LNCaP clone FGC (cell line): Measurements from ENCODE around the gene RBM6.
"Not testable (repeated sequence)": the region's sequence is repeated elsewhere in the genome, so short reads cannot be mapped to it uniquely, and the experiment has no call there.

ENCODE experiments used
- DNase-seq: peaks from one replicate; pipeline ENCODE4 v3.0.0-alpha.2; 2011; ENCODE audit warnings: low read depth
- H3K4me3 ChIP-seq: 2 replicates; pipeline ENCODE4 v1.5.1; 2011; ENCODE audit warnings: mild to moderate bottlenecking, low read depth, low read length, control low read depth
- TF ChIP-seq, protein P1 (sequence below): IDR thresholded peaks from 2 replicates; pipeline ENCODE4 v1.5.1; 2012; ENCODE audit warnings: mild to moderate bottlenecking; ENCODE audit not compliant: control insufficient read depth, insufficient read depth; ENCODE audit errors: extremely low read depth

RBM6 gene

DNA sequence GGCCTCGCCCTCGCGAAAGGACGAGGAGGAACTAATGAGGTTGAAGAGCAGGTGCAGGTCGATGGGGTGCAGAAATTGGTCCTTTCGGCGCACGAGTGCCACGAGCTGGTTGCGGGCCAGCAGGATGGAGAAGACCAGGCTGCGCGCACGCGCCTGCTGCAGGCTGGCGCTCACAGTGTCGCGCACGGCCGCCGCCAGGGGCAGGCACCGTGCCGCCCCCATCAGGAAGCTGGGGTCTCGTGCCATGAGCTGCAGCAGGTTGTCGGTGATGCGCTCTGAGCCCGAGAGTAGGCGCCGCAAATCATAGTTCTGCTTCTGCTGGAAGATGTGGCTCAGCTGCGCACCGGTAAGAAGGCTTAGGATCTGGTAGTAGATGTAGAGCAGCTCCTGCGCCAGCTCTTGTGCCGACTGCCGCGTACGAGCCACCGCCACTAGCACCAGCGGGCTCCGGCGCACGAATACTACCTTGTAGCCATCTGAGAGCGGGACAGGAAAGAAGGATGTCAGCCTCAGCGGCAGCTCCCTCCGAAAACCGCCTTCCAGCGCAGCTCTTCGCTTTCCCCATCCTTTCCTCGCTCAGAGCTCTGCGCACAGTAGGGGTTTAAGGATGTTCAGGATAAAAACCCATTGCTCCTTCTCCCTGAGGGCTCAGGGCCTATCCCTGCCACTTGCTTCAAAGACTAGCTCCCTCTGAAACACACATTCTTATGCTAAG, 29.4 kb upstream of the RBM6 start:
- TF ChIP-seq, protein P1, sequence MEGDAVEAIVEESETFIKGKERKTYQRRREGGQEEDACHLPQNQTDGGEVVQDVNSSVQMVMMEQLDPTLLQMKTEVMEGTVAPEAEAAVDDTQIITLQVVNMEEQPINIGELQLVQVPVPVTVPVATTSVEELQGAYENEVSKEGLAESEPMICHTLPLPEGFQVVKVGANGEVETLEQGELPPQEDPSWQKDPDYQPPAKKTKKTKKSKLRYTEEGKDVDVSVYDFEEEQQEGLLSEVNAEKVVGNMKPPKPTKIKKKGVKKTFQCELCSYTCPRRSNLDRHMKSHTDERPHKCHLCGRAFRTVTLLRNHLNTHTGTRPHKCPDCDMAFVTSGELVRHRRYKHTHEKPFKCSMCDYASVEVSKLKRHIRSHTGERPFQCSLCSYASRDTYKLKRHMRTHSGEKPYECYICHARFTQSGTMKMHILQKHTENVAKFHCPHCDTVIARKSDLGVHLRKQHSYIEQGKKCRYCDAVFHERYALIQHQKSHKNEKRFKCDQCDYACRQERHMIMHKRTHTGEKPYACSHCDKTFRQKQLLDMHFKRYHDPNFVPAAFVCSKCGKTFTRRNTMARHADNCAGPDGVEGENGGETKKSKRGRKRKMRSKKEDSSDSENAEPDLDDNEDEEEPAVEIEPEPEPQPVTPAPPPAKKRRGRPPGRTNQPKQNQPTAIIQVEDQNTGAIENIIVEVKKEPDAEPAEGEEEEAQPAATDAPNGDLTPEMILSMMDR = no peak

DNA sequence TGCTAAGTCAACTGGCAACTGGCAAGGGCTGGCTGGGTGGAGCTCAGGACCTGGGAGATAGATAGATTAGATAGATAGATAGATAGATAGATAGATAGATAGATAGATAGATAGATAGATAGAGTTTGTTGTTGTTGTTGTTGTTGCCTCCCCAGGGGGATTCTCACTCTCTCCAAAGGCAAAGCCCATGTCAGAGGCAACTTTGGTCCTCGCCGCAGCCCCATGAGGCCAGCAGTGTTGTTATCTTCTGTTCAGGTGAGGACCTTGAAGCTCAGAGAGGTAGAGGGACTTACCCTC, 28.9 kb upstream of the RBM6 start:
- H3K4me3 ChIP-seq = no peak overlapping the region
- TF ChIP-seq, protein P1 = no peak
- no peak for DNase-seq

More for the DNA sequence above, 29.4 kb upstream of the RBM6 start:
- H3K4me3 ChIP-seq = no peak overlapping the region
- DNase-seq = no peak

- no peak overlapping the region for H3K4me3 ChIP-seq
- no peak for DNase-seq
- TF ChIP-seq, protein P1 = no peak
Observed at GRCh38 chr3:49911611-49912010, 28.3 kb upstream of the RBM6 start.

GRCh38 chr3:49912881-49913281, 27.1 kb upstream of the RBM6 start:
- no peak for DNase-seq
- TF ChIP-seq, protein P1 = no peak
- H3K4me3 ChIP-seq = no peak overlapping the region

GRCh38 chr3:49914906-49915305, 25.0 kb upstream of the RBM6 start:
- TF ChIP-seq, protein P1 = no peak
- DNase-seq = no peak
- H3K4me3 ChIP-seq = no peak overlapping the region

DNA sequence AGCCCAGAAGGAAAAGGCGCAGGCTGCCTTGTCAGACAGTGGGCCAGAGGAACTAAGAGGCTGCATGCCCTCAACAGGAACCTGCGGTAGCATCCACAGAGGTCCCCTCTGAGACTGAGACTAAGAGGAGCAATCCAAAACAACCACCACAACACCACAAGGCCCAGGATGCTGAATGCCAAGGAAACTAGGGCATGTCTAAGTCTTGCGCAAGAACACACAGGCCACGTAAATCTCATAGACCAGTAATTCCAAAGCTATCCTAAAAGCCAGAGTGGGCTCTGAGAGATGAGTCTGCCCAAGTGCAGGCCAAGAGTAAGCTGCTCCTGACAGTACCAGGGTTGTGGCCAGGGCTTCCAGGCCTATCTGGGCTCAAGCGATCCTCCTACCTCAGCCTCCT, 23.3 kb upstream of the RBM6 start:
- no peak overlapping the region for H3K4me3 ChIP-seq
- DNase-seq = no peak
- TF ChIP-seq, protein P1 = no peak

GRCh38 chr3:49917806-49918590, 22.0 kb upstream of the RBM6 start:
- not testable (repeated sequence) for DNase-seq, H3K4me3 ChIP-seq
